HL-60 (cell line): ENCODE results near the gene KIF2C.
"Not testable (repeated sequence)": the region's sequence is repeated elsewhere in the genome, so short reads cannot be mapped to it uniquely, and the experiment has no call there.

ENCODE experiments used
- DNase-seq, 2 experiments: peaks; one replicate each; pipeline ENCODE4 v3.0.0-alpha.2; 2010 to 2020; ENCODE audit warnings: low read depth in 1 of 2, low spot score in 1 of 2
- H3K27ac ChIP-seq: fragments of 250-450 bp; sonication (Bioruptor Pico); replicated peaks from 2 replicates; pipeline ENCODE4 v1.5.1; 2020; ENCODE audit warnings: mild to moderate bottlenecking, moderate library complexity
- H3K27me3 ChIP-seq: fragments of 250-450 bp; sonication (Bioruptor Pico); 2 replicates; pipeline ENCODE4 v1.5.1; 2021; ENCODE audit warnings: mild to moderate bottlenecking, moderate library complexity; ENCODE audit not compliant: insufficient read depth, poor library complexity, severe bottlenecking
- H3K4me3 ChIP-seq: replicated peaks from 2 replicates; pipeline ENCODE4 v1.5.1; 2011; ENCODE audit warnings: mild to moderate bottlenecking, control low read depth, low read length; ENCODE audit not compliant: insufficient read depth
- GABPA ChIP-seq: IDR thresholded peaks from 2 replicates; pipeline ENCODE4 v1.6.1; 2012; ENCODE audit warnings: low read depth
- POLR2AphosphoS5 ChIP-seq: IDR thresholded peaks from 2 replicates; pipeline ENCODE4 v1.6.1; 2012; ENCODE audit warnings: low read depth
- SPI1 ChIP-seq: IDR thresholded peaks from 2 replicates; pipeline ENCODE4 v1.6.1; 2012; ENCODE audit warnings: low read depth, mild to moderate bottlenecking, borderline replicate concordance
- TF ChIP-seq, protein P1 (sequence below): IDR thresholded peaks from 2 replicates; pipeline ENCODE4 v1.6.1; 2012; ENCODE audit warnings: low read depth; ENCODE audit not compliant: insufficient replicate concordance
- TF ChIP-seq, protein P2 (sequence below): IDR thresholded peaks from one replicate; pipeline ENCODE4 v1.5.1; 2011; ENCODE audit warnings: low read length, control low read depth, inconsistent platforms; ENCODE audit not compliant: insufficient read depth

Gene KIF2C

DNA sequence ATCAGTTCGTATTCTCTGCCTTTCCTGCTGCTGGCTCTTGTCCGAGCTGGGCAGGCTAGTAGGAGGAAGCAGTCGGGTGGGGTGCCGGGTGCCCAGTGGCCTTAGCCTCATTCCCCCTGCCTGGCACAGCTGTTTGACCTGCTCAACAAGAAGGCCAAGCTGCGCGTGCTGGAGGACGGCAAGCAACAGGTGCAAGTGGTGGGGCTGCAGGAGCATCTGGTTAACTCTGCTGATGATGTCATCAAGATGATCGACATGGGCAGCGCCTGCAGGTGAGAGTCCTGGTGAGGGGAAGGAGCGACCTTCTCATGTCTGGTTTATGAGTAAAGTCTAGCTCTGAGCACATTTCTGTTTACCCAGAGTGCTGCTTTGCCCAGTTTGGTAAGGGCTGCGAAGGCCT lies 19.4 kb downstream of the KIF2C start:
- TF ChIP-seq GABPA, result no peak
- TF ChIP-seq SPI1, result no peak
- TF ChIP-seq, protein P1, sequence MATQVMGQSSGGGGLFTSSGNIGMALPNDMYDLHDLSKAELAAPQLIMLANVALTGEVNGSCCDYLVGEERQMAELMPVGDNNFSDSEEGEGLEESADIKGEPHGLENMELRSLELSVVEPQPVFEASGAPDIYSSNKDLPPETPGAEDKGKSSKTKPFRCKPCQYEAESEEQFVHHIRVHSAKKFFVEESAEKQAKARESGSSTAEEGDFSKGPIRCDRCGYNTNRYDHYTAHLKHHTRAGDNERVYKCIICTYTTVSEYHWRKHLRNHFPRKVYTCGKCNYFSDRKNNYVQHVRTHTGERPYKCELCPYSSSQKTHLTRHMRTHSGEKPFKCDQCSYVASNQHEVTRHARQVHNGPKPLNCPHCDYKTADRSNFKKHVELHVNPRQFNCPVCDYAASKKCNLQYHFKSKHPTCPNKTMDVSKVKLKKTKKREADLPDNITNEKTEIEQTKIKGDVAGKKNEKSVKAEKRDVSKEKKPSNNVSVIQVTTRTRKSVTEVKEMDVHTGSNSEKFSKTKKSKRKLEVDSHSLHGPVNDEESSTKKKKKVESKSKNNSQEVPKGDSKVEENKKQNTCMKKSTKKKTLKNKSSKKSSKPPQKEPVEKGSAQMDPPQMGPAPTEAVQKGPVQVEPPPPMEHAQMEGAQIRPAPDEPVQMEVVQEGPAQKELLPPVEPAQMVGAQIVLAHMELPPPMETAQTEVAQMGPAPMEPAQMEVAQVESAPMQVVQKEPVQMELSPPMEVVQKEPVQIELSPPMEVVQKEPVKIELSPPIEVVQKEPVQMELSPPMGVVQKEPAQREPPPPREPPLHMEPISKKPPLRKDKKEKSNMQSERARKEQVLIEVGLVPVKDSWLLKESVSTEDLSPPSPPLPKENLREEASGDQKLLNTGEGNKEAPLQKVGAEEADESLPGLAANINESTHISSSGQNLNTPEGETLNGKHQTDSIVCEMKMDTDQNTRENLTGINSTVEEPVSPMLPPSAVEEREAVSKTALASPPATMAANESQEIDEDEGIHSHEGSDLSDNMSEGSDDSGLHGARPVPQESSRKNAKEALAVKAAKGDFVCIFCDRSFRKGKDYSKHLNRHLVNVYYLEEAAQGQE, result no peak
- TF ChIP-seq POLR2AphosphoS5, result no peak; the same call in 1 of the 2 replicates
- TF ChIP-seq, protein P2, sequence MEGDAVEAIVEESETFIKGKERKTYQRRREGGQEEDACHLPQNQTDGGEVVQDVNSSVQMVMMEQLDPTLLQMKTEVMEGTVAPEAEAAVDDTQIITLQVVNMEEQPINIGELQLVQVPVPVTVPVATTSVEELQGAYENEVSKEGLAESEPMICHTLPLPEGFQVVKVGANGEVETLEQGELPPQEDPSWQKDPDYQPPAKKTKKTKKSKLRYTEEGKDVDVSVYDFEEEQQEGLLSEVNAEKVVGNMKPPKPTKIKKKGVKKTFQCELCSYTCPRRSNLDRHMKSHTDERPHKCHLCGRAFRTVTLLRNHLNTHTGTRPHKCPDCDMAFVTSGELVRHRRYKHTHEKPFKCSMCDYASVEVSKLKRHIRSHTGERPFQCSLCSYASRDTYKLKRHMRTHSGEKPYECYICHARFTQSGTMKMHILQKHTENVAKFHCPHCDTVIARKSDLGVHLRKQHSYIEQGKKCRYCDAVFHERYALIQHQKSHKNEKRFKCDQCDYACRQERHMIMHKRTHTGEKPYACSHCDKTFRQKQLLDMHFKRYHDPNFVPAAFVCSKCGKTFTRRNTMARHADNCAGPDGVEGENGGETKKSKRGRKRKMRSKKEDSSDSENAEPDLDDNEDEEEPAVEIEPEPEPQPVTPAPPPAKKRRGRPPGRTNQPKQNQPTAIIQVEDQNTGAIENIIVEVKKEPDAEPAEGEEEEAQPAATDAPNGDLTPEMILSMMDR, result no peak
- no peak overlapping the region for H3K4me3 ChIP-seq
- no peak overlapping the region for H3K27ac ChIP-seq
- H3K27me3 ChIP-seq, result no peaks in the 10 kb centered on the region
- DNase-seq, result no peak

DNA sequence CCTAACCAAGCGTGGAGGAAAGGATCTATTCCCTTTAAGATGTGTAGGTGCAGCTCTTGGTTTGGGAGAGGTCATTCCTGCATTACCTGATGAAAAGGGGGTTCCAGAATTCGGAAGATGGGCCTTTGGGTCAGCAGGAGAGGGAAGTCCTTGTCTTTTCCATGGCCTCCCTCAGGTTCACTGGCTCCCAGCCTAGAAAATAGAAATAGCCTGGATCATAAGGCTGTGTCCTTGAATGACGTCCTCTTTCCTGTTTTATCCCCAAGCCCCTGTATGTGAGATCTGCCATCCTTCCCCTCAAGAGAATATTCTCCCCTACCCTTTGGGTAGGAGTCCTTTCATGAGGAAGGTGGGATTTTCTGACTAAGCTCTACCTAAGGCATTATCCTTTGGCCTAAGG lies 21.2 kb downstream of the KIF2C start:
- no peak for DNase-seq
- H3K4me3 ChIP-seq, result no peak overlapping the region
- no peak overlapping the region for H3K27ac ChIP-seq
- TF ChIP-seq, protein P2, result no peak
- TF ChIP-seq SPI1 (no peak), GABPA (no peak), POLR2AphosphoS5 (no peak)
- TF ChIP-seq, protein P1, result no peak
- H3K27me3 ChIP-seq, result no peaks in the 10 kb centered on the region

DNA sequence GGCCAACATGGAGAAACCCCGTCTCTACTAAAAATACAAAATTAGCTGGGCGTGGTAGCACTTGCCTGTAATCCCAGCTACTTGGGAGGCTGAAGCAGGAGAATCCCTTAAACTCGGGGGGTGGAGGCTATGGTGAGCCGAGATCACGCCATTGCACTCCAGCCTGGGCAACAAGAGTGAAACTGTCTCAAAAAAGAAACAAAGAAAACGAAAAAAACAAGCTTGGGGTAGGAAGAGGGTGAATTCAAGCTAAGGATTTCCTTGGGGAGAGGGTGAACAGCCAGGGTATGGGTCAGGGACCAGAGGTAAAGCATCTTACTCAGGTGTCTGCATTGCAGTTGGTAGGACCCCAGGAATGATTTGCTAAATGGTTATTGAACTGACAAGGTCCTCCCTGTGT lies 26.8 kb downstream of the KIF2C start:
- not testable (repeated sequence) for DNase-seq

DNA sequence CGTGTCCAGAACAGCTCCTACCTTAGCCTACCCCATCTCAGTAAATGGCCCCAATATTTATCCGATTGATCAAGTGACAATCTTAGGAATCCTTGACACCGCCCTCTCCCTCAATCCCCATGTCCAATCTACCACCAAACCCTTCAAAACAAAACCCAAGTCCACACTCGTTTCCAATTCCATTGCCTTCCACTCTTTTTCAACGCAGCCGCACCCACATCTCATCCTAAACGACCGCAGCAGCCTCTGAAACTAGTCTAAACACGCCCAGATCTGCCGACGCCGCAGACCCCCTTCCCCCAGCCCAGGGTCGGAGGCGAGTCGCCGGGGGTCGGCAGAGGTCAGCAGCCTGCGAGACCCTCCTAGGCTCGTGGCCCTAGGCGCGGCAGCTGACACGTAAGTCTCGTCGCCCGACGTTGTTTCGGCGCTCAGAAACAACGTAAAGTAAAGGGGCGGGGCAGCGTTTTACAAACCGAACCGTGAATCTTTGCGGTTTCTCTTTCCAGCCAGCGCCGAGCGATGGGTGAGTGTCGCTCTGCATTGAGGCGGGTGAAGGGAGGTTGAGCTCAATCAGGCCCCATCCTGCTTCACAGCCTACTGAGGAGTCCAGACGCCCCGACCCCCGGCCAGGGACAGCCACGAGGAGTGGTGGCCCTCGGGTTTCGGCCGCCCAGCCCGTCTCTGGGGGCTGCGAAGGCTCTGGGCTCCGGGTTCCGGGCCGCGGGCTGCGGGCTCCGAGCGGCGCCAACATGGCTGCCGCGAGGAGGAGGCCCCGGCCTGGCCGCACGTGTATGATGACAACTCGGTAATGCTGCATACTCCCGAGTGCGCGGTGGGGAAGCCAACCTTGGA lies 35.7 kb downstream of the KIF2C start, which contains the start of gene RPS8:
RPS8 (plus strand) TSS at position 463 of the 852 bp plus-strand sequence; CDS start at position 520, 57 bp downstream.
- Histone ChIP-seq H3K27me3 (no peaks in the 10 kb centered on the region), H3K27ac (peak within 1 kb of the TSS; percentile 93), H3K4me3 (peak within 1 kb of the TSS; percentile 86)
- TF ChIP-seq, protein P1, result peak; percentile 80
- peak; percentile 98 for TF ChIP-seq POLR2AphosphoS5
- TF ChIP-seq SPI1, result no peak
- TF ChIP-seq, protein P2, result no peak
- no peak for TF ChIP-seq GABPA
- DNase-seq, result peak; percentile 92 to 95

More for the DNA sequence above, 26.8 kb downstream of the KIF2C start:
- H3K4me3 ChIP-seq, H3K27me3 ChIP-seq, H3K27ac ChIP-seq: not testable (repeated sequence)
